ENCODE measurements around the gene PPP1R9A. TPM values are rescaled to one million over a fixed set of nuclear protein-coding genes. Genes with fewer than 3 reads are reported as not detected.

The PPP1R9A gene
- polyA plus RNA-seq, 1 experiment: 0.02 TPM

DNA sequence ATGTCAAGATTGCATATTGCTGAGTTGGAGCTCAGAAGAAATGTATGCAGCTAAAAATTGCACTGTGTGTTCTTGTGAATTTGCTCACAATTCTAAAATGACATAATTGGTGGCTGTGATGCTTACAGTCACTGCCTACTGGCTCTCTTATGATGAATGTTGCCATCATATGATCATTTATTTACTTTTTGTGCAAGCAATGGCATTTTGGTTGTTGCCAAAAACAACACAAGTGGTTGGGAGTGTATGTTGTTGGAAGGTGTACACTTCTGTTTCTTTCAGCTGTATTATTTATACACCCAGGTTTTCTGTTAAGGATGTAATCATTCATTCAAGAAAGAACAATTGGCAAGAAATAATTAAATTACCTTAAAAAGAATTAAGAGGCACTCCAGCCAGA, 388.0 kb downstream of the PPP1R9A start:
- ChIA-PET CTCF (no interaction called here), POLR2A (no interaction called here)

DNA sequence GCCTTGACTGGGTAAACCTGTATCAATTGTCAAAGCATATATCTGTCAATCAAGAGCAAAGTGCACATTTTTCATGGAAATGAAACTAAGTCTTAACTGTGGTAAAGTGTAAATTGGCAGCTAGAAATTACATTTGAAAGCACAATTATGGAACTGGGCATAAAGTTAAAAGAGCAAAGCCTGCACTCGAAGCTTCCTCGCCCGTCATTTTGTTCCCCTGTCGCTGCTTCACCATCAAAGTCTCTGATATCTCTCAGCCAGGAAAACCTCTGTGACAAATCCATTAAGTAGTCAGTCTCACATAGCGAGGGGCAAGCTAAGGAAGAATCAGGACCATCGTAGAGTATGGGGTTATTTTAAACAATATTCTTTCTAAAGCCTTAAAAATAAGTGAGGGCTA, 389.1 kb downstream of the PPP1R9A start:
- CTCF ChIA-PET: no interaction called here
- POLR2A ChIA-PET: no interaction called here
- TF ChIP-seq, protein P1, sequence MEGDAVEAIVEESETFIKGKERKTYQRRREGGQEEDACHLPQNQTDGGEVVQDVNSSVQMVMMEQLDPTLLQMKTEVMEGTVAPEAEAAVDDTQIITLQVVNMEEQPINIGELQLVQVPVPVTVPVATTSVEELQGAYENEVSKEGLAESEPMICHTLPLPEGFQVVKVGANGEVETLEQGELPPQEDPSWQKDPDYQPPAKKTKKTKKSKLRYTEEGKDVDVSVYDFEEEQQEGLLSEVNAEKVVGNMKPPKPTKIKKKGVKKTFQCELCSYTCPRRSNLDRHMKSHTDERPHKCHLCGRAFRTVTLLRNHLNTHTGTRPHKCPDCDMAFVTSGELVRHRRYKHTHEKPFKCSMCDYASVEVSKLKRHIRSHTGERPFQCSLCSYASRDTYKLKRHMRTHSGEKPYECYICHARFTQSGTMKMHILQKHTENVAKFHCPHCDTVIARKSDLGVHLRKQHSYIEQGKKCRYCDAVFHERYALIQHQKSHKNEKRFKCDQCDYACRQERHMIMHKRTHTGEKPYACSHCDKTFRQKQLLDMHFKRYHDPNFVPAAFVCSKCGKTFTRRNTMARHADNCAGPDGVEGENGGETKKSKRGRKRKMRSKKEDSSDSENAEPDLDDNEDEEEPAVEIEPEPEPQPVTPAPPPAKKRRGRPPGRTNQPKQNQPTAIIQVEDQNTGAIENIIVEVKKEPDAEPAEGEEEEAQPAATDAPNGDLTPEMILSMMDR (IDR thresholded peaks at IDR 0.05; ENCODE audit: low read depth, low read length): no peak
- Histone ChIP-seq H3K27ac (ENCODE audit: low read depth, low read length) (no peak overlapping the region), H3K27me3 (ENCODE audit: control insufficient read depth, insufficient read depth, low read length) (no peaks in the 10 kb centered on the region), H3K4me3 (ENCODE audit: low read depth, low read length) (no peak overlapping the region), H3K9me3 (ENCODE audit: control insufficient read depth, insufficient read depth, low read length) (no peaks in the 10 kb centered on the region)
- DNase-seq (ENCODE audit: low read depth, low spot score): no peak

More for the DNA sequence above, 388.0 kb downstream of the PPP1R9A start:
- H3K4me3 ChIP-seq (ENCODE audit: low read depth, low read length): no peak overlapping the region
- no peaks in the 10 kb centered on the region for H3K9me3 ChIP-seq (ENCODE audit: control insufficient read depth, insufficient read depth, low read length)
- TF ChIP-seq, protein P1 (IDR thresholded peaks at IDR 0.05; ENCODE audit: low read depth, low read length): no peak
- H3K27ac ChIP-seq (ENCODE audit: low read depth, low read length): no peak overlapping the region
- no peaks in the 10 kb centered on the region for H3K27me3 ChIP-seq (ENCODE audit: control insufficient read depth, insufficient read depth, low read length)
- no peak for DNase-seq (ENCODE audit: low read depth, low spot score)

DNA sequence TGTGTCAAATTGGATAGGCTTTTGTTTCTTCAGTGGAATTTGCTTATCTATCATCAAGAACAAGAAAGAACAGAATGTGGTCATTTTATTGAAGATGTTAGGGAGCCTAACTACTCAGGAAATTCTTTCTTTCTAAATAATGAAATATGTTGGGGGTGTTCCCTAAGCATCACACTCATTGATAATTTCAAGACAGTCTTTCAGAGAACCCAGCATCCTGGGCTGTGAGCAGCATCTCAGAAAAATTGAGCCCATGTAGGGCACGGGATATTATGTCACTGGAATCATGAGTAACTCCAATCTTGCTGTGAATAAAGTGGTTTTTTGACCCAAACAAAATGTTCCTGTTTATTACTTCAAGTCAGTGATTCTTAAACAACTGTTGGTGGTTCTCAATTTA, 389.6 kb downstream of the PPP1R9A start:
- CTCF ChIA-PET: no interaction called here
- Histone ChIP-seq H3K9me3 (ENCODE audit: control insufficient read depth, insufficient read depth, low read length) (no peaks in the 10 kb centered on the region), H3K4me3 (ENCODE audit: low read depth, low read length) (no peak overlapping the region), H3K27me3 (ENCODE audit: control insufficient read depth, insufficient read depth, low read length) (no peaks in the 10 kb centered on the region), H3K27ac (ENCODE audit: low read depth, low read length) (no peak overlapping the region)
- POLR2A ChIA-PET: no interaction called here
- DNase-seq (ENCODE audit: low read depth, low spot score): no peak
- TF ChIP-seq, protein P1 (IDR thresholded peaks at IDR 0.05; ENCODE audit: low read depth, low read length): no peak

DNA sequence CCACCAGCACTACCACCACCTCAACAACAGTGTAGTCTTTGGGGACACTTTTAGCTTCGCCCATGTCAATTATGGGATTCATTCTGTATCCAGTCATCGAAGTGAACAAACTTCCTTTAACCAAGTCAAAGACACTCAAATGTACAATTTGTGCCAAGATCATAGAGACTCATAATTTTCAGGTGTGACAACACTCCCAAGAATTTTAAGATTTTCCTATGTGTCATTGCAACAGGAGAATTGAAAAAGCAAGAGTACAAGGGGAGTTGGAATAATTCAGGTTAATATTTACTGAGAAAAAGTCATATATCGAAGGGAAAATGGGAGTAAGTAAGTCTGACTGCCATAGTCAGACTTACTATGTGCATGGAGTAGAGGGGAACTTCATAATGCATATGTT, 390.7 kb downstream of the PPP1R9A start:
- Histone ChIP-seq H3K4me3 (ENCODE audit: low read depth, low read length) (no peak overlapping the region), H3K27me3 (ENCODE audit: control insufficient read depth, insufficient read depth, low read length) (no peaks in the 10 kb centered on the region), H3K27ac (ENCODE audit: low read depth, low read length) (no peak overlapping the region), H3K9me3 (ENCODE audit: control insufficient read depth, insufficient read depth, low read length) (no peaks in the 10 kb centered on the region)
- DNase-seq (ENCODE audit: low read depth, low spot score): no peak
- TF ChIP-seq, protein P1 (IDR thresholded peaks at IDR 0.05; ENCODE audit: low read depth, low read length): no peak
- ChIA-PET POLR2A (no interaction called here), CTCF (no interaction called here)

DNA sequence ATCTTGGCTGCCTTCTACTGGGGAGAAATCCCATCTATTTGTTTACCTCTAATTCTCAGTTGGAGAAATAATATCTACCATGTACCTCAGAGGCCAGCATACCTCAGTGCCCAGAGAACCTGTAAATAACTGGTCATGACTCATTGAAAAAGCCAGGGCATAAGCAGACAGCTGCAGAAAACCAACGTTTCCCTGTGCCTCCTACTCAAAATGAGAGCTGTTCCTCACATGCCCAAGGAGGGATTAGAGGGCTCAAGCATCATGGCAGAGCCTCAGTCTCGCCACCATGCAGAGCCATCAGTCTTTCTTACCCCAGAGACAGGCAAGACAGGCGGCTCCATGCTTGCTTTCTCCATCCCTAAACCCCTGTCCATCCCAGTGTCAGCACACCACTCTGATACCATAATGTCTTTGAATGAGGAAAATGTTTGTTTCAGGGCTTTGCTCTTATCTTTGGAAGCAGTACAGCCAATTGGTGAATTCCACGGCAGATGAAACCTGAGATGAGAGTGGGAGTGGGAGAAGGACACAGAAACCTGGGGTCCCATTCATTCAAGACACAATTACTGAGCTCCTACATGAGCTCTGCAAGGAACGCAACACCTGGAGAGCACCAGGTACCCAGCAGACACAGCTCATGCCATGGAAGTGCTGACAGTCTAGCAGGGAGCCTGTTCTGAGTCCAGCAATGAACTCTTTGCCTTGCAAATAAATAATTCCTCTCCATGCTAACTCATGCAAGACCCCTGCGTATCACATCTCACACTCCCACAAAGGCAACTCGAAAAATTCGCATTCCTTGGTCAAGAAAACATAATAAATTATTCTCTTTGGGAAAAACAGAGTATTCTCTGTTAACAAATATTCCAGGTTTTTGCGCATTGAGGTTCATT, 395.9 kb downstream of the PPP1R9A start:
- H3K9me3 ChIP-seq (ENCODE audit: control insufficient read depth, insufficient read depth, low read length): no peaks in the 10 kb centered on the region
- ChIA-PET CTCF (no interaction called here), POLR2A (no interaction called here)
- TF ChIP-seq, protein P1 (IDR thresholded peaks at IDR 0.05; ENCODE audit: low read depth, low read length): no peak
- no peak for DNase-seq (ENCODE audit: low read depth, low spot score)
- H3K4me3 ChIP-seq (ENCODE audit: low read depth, low read length): no peak overlapping the region
- H3K27me3 ChIP-seq (ENCODE audit: control insufficient read depth, insufficient read depth, low read length): no peaks in the 10 kb centered on the region
- H3K27ac ChIP-seq (ENCODE audit: low read depth, low read length): no peak overlapping the region

All from AG04450 (cell line).